Neuronal stem cell (in vitro differentiated cells): ENCODE measurements around the gene FBXO48. TPM values are rescaled to one million over a fixed set of nuclear protein-coding genes. Genes with fewer than 3 reads are reported as not detected.

Experiments used
- DNase-seq: peaks from one replicate; pipeline ENCODE4 v3.0.0-alpha.2; 2013; ENCODE audit warnings: low spot score
- H2AFZ ChIP-seq: one replicate; pipeline ENCODE4 v1.6.1; 2013; ENCODE audit warnings: mild to moderate bottlenecking, low read length, inconsistent platforms
- H2AK5ac ChIP-seq: 2 replicates; pipeline ENCODE4 v1.6.1; 2013; ENCODE audit warnings: low read depth, mild to moderate bottlenecking, inconsistent platforms, low read length, moderate library complexity, mixed read lengths
- H2BK120ac ChIP-seq: 2 replicates; pipeline ENCODE4 v1.6.1; 2013; ENCODE audit warnings: low read depth, mild to moderate bottlenecking, inconsistent platforms, low read length, moderate library complexity, mixed read lengths
- H2BK12ac ChIP-seq: one replicate; pipeline ENCODE4 v1.6.1; 2013; ENCODE audit warnings: low read length, inconsistent platforms
- H2BK15ac ChIP-seq: 2 replicates; pipeline ENCODE4 v1.6.1; 2013; ENCODE audit warnings: mild to moderate bottlenecking, low read length, inconsistent platforms, mixed read lengths
- H2BK5ac ChIP-seq: one replicate; pipeline ENCODE4 v1.6.1; 2013; ENCODE audit warnings: inconsistent platforms, mild to moderate bottlenecking, low read length, moderate library complexity
- H3K14ac ChIP-seq: one replicate; pipeline ENCODE4 v1.6.1; 2013; ENCODE audit warnings: low read length, inconsistent platforms
- H3K18ac ChIP-seq: 2 replicates; pipeline ENCODE4 v1.6.1; 2013; ENCODE audit warnings: low read length, inconsistent platforms
- H3K23ac ChIP-seq: 2 replicates; pipeline ENCODE4 v1.6.1; 2013; ENCODE audit warnings: low read depth, mild to moderate bottlenecking, mixed read lengths, low read length, inconsistent platforms; ENCODE audit not compliant: poor library complexity
- H3K27ac ChIP-seq: replicated peaks from 3 replicates; pipeline ENCODE4 v1.5.1; 2013; ENCODE audit warnings: low read length, inconsistent platforms
- H3K27me3 ChIP-seq, 3 experiments: 2 replicates each; pipeline ENCODE4 v1.6.1; 2013; ENCODE audit warnings: low read length in 3 of 3, mild to moderate bottlenecking in 2 of 3, inconsistent platforms in 1 of 3, low read depth in 1 of 3, mixed read lengths in 1 of 3, moderate library complexity in 1 of 3; ENCODE audit not compliant: control insufficient read depth in 3 of 3, insufficient read depth in 3 of 3
- H3K36me3 ChIP-seq, 2 donors: replicated peaks in 1 of 2; 2 replicates each; pipeline ENCODE4 v1.6.1; 2013; ENCODE audit warnings: low read length in 2 of 2; ENCODE audit not compliant: control insufficient read depth in 2 of 2, insufficient read depth in 2 of 2
- H3K4ac ChIP-seq: 2 replicates; pipeline ENCODE4 v1.6.1; 2013; ENCODE audit warnings: inconsistent platforms, mild to moderate bottlenecking, low read length, moderate library complexity
- H3K4me1 ChIP-seq, 2 donors: 1 replicate in 1 of 2; 2 replicates in 1 of 2; pipeline ENCODE4 v1.6.1; 2013; ENCODE audit warnings: low read length in 2 of 2, low read depth in 1 of 2; ENCODE audit not compliant: control insufficient read depth in 2 of 2, insufficient read depth in 1 of 2
- H3K4me2 ChIP-seq: one replicate; pipeline ENCODE4 v1.6.1; 2013; ENCODE audit warnings: mild to moderate bottlenecking, low read length, inconsistent platforms; ENCODE audit not compliant: insufficient read depth, poor library complexity, severe bottlenecking
- H3K4me3 ChIP-seq, 2 donors: 2 replicates each; pipeline ENCODE4 v1.5.1; 2013; ENCODE audit warnings: low read length in 2 of 2, mild to moderate bottlenecking in 2 of 2, inconsistent platforms in 1 of 2, moderate library complexity in 1 of 2
- H3K79me1 ChIP-seq: one replicate; pipeline ENCODE4 v1.6.1; 2013; ENCODE audit warnings: low read depth, mild to moderate bottlenecking, inconsistent platforms, low read length, moderate library complexity
- H3K9ac ChIP-seq: one replicate; pipeline ENCODE4 v1.6.1; 2013; ENCODE audit warnings: mild to moderate bottlenecking, low read depth, low read length, inconsistent platforms; ENCODE audit not compliant: poor library complexity
- H3K9me3 ChIP-seq, 2 donors: replicated peaks in 1 of 2; 2 replicates each; pipeline versions ENCODE3 to v1.6.1; 2013; ENCODE audit warnings: low read length in 2 of 2, mild to moderate bottlenecking in 2 of 2, inconsistent platforms in 1 of 2, low read depth in 1 of 2, mixed read lengths in 1 of 2, moderate library complexity in 1 of 2; ENCODE audit not compliant: control insufficient read depth in 2 of 2, insufficient read depth in 1 of 2
- H4K8ac ChIP-seq: one replicate; pipeline ENCODE4 v1.6.1; 2013; ENCODE audit warnings: low read depth, mild to moderate bottlenecking, inconsistent platforms, low read length, moderate library complexity
- H4K91ac ChIP-seq: one replicate; pipeline ENCODE4 v1.6.1; 2013; ENCODE audit warnings: low read length, low read depth, mild to moderate bottlenecking, inconsistent platforms; ENCODE audit not compliant: poor library complexity
- WGBS, 2 donors: extraction: QIAGEN DNeasy Blood & Tissue Kit; methylation state at CpG; one replicate each; pipeline ENCODE4 v1.1.7; 2013; ENCODE audit warnings: missing lambda C conversion rate in 2 of 2, mixed read lengths in 1 of 2; ENCODE audit not compliant: insufficient read length in 2 of 2, insufficient replicate concordance in 1 of 2; ENCODE audit errors: extremely low coverage in 2 of 2; 5-methylcytosine and 5-hydroxymethylcytosine counted together
- polyA plus RNA-seq, 2 experiments: library from polyadenylated mRNA; stranded (reverse); fragments of 200-250 nt; gene quantifications; one replicate each; pipeline ENCODE4 v1.2.3, GENCODE V29; 2013

FBXO48 gene, protein sequence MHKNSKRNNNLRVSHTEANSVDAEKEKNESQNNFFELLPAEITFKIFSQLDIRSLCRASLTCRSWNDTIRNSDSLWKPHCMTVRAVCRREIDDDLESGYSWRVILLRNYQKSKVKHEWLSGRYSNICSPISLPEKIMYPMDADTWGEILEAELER
- polyA plus RNA-seq (2013, experiment 1 of 2) = 2.7 TPM
- polyA plus RNA-seq (2013, experiment 2 of 2) = 2.6 TPM

GRCh38 chr2:68467077-68467960, at the start of gene FBXO48, which contains the start of gene APLF:
TSS of gene FBXO48 (minus strand) at chr2:68467294. CDS start at chr2:68465145, 2,149 bp downstream.
TSS of gene APLF (plus strand) at chr2:68467585. CDS start at chr2:68467732, 147 bp downstream.
- H2BK12ac ChIP-seq = no peak within 1 kb of the TSS
- peaks cover 0 to 2% of the 10 kb centered on the region in 2 donors for H3K36me3 ChIP-seq
- H2BK15ac ChIP-seq = no peak within 1 kb of the TSS
- no peak within 1 kb of the TSS for H2BK5ac ChIP-seq
- H2BK120ac ChIP-seq = peak within 1 kb of the TSS; percentile 22
- H4K8ac ChIP-seq = no peak within 1 kb of the TSS
- no peak within 1 kb of the TSS for H3K4ac ChIP-seq
- no peak within 1 kb of the TSS for H2AK5ac ChIP-seq
- peak within 1 kb of the TSS; percentile 58 for H3K27ac ChIP-seq
- H4K91ac ChIP-seq = no peak within 1 kb of the TSS
- H3K9ac ChIP-seq = peak within 1 kb of the TSS; percentile 92
- peak within 1 kb of the TSS; percentile 75 for H3K23ac ChIP-seq
- no peaks in the 10 kb centered on the region for H3K79me1 ChIP-seq
- H3K27me3 ChIP-seq = no peaks in the 10 kb centered on the region
- H3K4me3 ChIP-seq = peak within 1 kb of the TSS; percentile 96 to 98
- no peaks in the 10 kb centered on the region for H3K9me3 ChIP-seq
- DNase-seq = peak; percentile 98
- H3K14ac ChIP-seq = no peak within 1 kb of the TSS
- peak within 1 kb of the TSS; percentile 59 for H3K4me2 ChIP-seq
- WGBS, 2 donors = no CpG with 5 or more reads among the region's 82 CpGs
- peaks cover 5 to 6% of the 10 kb centered on the region in 2 donors for H3K4me1 ChIP-seq
- peak within 1 kb of the TSS; percentile 99 for H2AFZ ChIP-seq
- peak within 1 kb of the TSS; percentile 98 for H3K18ac ChIP-seq

DNA sequence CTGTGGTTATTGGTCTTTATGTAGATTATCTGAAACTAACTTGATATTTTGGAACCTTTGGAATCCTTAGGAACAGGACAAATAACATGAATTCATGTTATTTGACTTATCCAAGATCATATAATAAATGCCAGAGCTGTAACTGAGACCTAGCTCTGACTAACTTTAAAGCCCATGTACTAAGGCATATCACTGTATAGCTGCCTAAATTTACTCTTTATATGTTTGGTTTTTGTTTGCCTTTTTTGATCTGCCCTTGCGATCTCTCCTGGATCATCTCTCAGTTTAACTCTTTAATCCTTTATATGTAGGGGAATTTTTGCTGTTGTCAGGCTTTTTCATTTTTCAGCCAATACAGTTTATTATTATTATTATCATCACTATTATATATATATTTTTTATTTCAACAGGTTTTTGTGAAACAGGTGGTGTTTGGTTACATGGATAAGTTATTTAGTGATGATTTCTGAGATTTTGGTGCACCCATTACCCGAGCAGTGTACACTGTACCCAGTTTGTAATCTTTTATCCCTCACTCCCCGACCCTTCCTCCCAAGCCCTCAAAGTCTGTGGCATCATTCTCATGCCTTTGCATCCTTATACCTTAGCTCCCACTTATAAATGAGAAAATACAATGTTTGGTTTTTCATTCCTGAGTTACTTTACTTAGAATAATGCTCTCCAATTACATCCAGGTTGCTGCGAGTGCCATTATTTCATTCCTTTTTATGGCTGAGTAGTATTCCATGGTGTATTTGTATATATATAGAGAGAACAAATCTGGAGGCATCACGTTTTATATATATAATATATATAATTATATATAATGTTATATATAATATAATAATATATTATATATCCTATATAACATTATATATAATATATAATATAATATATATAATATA, 49.2 kb upstream of the FBXO48 start:
- H3K4ac ChIP-seq = no peak overlapping the region
- no peak overlapping the region for H2BK12ac ChIP-seq
- no peaks in the 10 kb centered on the region for H3K36me3 ChIP-seq
- no peaks in the 10 kb centered on the region for H3K9me3 ChIP-seq
- DNase-seq = no peak
- no CpG with 5 or more reads among the region's 5 CpGs for WGBS, 2 donors
- no peak overlapping the region for H2BK120ac ChIP-seq
- no peak overlapping the region for H2BK15ac ChIP-seq
- H2AFZ ChIP-seq = no peak overlapping the region
- H3K79me1 ChIP-seq = no peaks in the 10 kb centered on the region
- no peak overlapping the region for H4K91ac ChIP-seq
- no peak overlapping the region for H3K27ac ChIP-seq
- H3K14ac ChIP-seq = no peak overlapping the region
- H3K4me3 ChIP-seq = no peak overlapping the region
- no peak overlapping the region for H3K9ac ChIP-seq
- H3K4me1 ChIP-seq = no peaks in the 10 kb centered on the region
- no peak overlapping the region for H4K8ac ChIP-seq
- no peak overlapping the region for H3K23ac ChIP-seq
- H2AK5ac ChIP-seq = no peak overlapping the region
- no peaks in the 10 kb centered on the region for H3K27me3 ChIP-seq
- no peak overlapping the region for H2BK5ac ChIP-seq
- H3K4me2 ChIP-seq = no peak overlapping the region
- no peak overlapping the region for H3K18ac ChIP-seq

DNA sequence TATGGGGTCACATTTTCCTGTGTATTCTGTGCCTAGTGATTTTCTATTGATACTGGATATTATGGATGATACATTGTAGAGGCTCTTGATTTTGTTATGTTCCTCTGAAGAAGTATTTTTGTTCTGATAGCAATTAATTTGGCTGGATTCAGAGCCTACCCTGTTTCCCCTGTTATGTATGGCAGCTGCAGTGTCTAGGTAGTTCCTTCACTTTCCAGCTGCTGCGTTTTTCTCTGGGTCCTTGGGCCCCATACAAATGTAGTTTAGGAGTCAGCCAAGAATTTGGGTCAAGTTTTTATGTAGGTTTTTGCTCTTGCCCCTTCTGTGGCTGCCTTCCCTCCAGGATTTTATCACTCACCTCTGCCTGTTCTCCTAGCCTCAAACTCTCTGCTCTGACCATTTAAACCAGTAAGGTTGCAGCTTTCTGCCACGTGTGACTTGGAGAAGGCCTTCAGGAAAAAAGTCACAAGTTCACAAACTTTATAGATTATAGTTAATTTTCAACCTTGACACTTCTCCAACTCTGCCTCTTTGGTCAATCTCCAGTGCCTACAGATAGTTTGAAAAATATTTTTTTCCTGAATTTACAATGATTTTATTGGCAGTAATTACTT, 47.3 kb upstream of the FBXO48 start:
- no CpG with 5 or more reads among the region's 2 CpGs for whole genome bisulfite sequencing, 2 donors
- no peak overlapping the region for H2AK5ac ChIP-seq
- H4K91ac ChIP-seq = no peak overlapping the region
- H2BK120ac ChIP-seq = no peak overlapping the region
- H3K27ac ChIP-seq = no peak overlapping the region
- no peak overlapping the region for H3K4ac ChIP-seq
- no peak overlapping the region for H2BK15ac ChIP-seq
- no peak overlapping the region for H3K18ac ChIP-seq
- H3K4me2 ChIP-seq = no peak overlapping the region
- H2BK12ac ChIP-seq = no peak overlapping the region
- H3K9ac ChIP-seq = no peak overlapping the region
- no peaks in the 10 kb centered on the region for H3K36me3 ChIP-seq
- H3K4me1 ChIP-seq = no peaks in the 10 kb centered on the region
- H3K23ac ChIP-seq = no peak overlapping the region
- no peak overlapping the region for H3K4me3 ChIP-seq
- H2BK5ac ChIP-seq = no peak overlapping the region
- no peak overlapping the region for H3K14ac ChIP-seq
- H4K8ac ChIP-seq = no peak overlapping the region
- H3K27me3 ChIP-seq = no peaks in the 10 kb centered on the region
- H3K9me3 ChIP-seq = no peaks in the 10 kb centered on the region
- no peak overlapping the region for H2AFZ ChIP-seq
- no peak for DNase-seq
- H3K79me1 ChIP-seq = no peaks in the 10 kb centered on the region
